ENCODE data around the gene SMPD3.

DNA sequence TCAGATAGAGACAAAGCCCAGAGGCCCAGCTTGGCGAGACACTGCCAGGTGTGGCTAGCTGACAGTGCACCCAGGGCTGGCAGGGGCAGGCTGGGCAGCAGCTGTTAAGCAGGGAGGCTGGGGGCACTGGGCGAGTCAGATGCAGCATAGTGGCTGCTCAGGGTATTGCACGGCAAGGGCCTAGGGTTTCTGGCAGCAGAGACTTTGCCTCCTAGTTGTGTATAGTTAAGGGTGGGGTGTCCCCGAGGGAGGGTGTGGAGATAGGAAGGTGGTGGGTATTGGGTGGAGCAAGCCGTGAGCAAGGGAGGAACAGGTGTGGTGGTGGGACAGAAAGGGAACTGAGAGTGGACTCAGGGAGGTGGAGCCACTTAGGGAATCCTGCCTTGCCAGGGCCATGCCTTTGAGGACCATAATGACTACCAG, 66.0 kb downstream of the SMPD3 start:
- TF ChIP-seq POLR2A (IDR thresholded peaks at IDR 0.05; ENCODE audit: low read depth, low read length), result no peak
- TF ChIP-seq, protein P1, sequence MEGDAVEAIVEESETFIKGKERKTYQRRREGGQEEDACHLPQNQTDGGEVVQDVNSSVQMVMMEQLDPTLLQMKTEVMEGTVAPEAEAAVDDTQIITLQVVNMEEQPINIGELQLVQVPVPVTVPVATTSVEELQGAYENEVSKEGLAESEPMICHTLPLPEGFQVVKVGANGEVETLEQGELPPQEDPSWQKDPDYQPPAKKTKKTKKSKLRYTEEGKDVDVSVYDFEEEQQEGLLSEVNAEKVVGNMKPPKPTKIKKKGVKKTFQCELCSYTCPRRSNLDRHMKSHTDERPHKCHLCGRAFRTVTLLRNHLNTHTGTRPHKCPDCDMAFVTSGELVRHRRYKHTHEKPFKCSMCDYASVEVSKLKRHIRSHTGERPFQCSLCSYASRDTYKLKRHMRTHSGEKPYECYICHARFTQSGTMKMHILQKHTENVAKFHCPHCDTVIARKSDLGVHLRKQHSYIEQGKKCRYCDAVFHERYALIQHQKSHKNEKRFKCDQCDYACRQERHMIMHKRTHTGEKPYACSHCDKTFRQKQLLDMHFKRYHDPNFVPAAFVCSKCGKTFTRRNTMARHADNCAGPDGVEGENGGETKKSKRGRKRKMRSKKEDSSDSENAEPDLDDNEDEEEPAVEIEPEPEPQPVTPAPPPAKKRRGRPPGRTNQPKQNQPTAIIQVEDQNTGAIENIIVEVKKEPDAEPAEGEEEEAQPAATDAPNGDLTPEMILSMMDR (conservative IDR thresholded peaks at IDR 0.05; ENCODE audit: low read depth, low read length), result no peak
- TF ChIP-seq, protein P2, sequence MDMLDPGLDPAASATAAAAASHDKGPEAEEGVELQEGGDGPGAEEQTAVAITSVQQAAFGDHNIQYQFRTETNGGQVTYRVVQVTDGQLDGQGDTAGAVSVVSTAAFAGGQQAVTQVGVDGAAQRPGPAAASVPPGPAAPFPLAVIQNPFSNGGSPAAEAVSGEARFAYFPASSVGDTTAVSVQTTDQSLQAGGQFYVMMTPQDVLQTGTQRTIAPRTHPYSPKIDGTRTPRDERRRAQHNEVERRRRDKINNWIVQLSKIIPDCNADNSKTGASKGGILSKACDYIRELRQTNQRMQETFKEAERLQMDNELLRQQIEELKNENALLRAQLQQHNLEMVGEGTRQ (IDR thresholded peaks at IDR 0.05; ENCODE audit: low read depth, low read length), result no peak
- no peak for TF ChIP-seq CEBPB (IDR thresholded peaks at IDR 0.05; ENCODE audit: low read depth, low read length)
- TF ChIP-seq BHLHE40 (IDR thresholded peaks at IDR 0.05; ENCODE audit: low read depth, low read length), result no peak
- no peak for TF ChIP-seq NFE2L2 (IDR thresholded peaks at IDR 0.05; ENCODE audit: low read depth, low read length)

Data from IMR-90 (cell line).